Hepatic stellate cell (primary cell): Measurements from ENCODE around the gene SLC4A5.

Experiments
- DNase-seq: peaks from one replicate; pipeline ENCODE4 v3.0.0; 2011; ENCODE audit warnings: low spot score

Gene SLC4A5

DNA sequence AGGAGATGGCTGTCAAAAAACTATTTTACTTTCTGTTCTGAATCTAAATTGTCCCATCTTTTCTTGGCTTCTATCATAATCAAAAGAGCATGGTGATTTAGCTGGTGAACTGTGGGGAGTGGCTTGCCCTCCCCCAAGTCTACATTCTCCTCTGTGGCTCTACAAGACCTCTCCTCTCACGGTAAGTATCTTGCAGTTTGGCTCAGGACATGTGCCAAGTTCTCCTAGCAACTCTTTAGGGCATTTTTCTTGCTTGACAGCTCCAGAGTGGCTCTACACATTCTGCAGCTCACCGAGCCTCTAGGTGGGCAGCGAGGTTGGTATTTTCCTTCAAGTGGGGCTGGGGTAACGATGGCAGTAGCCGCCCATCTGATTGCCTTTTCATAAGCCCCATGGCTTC, 29.1 kb downstream of the SLC4A5 start:
- DNase-seq = no peak

GRCh38 chr2:74313497-74313896, 29.7 kb downstream of the SLC4A5 start:
- DNase-seq = no peak

- no peak for DNase-seq
Measured at GRCh38 chr2:74312913-74313312, 30.3 kb downstream of the SLC4A5 start.

GRCh38 chr2:74307720-74308119, 35.5 kb downstream of the SLC4A5 start:
- no peak for DNase-seq

GRCh38 chr2:74304332-74305148, 38.7 kb downstream of the SLC4A5 start:
- no peak for DNase-seq

DNA sequence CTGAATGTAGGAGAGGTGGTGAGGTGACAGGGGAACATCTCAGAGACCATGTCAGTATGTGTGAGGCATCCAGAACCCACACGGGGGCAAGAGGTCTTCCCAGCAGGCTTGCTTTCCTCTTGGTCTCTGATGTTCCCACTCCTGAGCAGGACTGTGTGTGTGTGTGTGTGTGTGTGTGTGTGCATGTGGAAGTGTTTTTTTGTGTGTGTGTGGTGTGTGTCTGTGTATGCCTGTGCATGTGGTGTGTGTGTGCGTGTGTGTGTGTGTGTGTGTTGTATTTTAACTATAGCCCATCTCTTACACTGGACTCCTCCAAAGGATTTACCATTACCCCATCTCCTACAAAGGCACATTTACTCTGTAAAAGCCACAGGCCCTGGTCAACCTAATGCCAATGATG, 40.4 kb downstream of the SLC4A5 start:
- DNase-seq = no peak

DNA sequence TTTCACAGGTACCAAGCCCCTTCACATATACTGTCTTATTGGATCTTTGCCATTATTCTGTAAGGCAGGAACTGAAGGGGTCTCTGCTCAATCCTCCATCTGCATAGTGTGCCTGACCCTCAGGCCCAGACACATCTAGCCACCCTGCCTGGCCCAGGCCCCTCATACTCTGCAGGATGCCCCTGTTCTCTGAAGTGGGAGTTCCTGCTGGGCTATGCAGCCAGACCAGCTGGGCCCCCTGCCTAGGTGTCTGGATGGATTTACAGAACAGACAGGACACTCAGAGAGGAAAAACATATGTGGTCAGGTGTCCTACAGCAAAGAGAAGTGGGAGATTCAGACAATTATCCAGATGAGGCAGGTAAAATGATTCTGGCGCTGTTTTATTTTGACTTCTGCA, 42.0 kb downstream of the SLC4A5 start:
- no peak for DNase-seq

- DNase-seq = no peak
Measured at GRCh38 chr2:74300506-74300905, 42.7 kb downstream of the SLC4A5 start.

- DNase-seq = no peak
Measured at GRCh38 chr2:74297950-74298349, 45.3 kb downstream of the SLC4A5 start.

- DNase-seq = no peak
Measured at GRCh38 chr2:74297391-74297790, 45.8 kb downstream of the SLC4A5 start.

DNA sequence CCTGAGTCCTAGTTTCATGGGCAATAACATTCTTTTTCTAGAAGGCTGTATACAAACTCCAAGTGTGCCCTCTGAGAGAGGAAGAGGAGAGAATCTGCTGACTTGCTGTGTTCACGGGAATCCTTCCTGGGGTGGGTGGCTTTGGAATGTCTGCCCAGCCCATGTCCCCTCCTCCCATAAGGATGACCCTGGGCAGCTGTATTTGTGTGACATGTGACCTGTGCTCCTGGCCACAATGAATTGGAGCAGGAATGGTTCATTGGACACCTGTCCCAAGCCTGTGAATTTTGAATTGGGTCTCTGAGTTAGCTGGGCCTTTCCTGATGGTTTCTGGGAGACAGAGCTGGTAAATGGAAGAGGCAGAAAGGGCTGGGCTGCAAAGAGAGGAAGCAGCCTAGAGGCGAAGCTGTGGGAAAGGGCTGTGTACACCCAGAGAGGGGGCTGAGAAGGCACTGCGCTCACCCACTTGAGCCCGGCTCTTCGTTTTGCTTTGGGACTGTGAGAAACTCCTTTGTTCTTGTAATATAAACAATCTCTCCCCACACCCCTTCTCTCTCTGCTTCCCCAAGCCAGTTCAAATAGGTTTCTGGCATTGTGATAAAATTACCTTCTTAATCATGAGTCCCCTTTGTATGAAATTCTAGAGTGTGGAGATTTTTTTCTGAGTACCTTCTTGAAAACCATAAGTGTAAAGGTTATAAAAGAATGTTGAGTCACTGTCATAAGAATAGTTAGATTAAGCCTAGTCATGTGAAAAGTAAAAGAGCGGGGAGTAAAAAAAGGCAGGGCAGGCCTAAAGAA, 49.8 kb downstream of the SLC4A5 start:
- DNase-seq = no peak

- no peak for DNase-seq
Measured at GRCh38 chr2:74292751-74293150, 50.5 kb downstream of the SLC4A5 start.

- no peak for DNase-seq
Measured at GRCh38 chr2:74291886-74292621, 51.2 kb downstream of the SLC4A5 start.

GRCh38 chr2:74291218-74291544, 52.0 kb downstream of the SLC4A5 start:
- DNase-seq = no peak

DNA sequence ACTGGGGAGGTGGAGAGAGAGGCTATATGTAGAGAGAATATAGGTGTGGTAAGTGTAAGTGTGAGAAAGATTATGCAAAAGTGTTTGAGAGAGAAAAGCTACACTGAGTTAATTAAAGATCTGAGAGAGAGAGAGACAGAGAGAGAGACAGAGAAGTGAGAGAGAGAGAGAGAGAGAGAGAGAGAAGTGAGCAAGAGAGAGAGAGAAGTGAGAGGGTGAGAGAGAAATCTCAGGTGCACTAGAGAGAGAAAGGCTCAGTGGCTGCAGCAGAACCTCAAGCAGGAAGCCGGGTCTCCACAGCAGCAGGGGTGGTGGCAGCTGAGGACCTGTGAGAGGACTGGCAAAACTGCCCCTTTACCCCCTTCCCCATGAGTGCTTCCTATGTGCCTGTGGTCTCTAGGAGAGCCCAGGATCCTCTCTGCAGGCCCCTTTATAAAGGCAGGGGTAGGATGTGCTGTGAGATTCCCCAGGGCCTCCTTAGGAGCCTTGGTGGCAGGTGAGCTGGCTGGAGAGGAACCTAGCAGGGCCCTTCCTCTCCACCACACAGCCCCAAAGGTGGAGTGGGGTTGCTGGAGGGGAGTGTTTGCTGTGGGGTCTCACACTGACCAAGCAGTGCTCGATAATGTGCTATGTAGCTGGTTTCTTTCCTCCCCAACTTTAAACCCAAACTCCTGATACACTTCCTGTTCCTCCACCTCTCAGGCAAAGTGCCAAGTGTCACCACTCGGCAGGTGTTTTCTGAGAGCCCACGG, 52.6 kb downstream of the SLC4A5 start:
- no peak for DNase-seq

DNA sequence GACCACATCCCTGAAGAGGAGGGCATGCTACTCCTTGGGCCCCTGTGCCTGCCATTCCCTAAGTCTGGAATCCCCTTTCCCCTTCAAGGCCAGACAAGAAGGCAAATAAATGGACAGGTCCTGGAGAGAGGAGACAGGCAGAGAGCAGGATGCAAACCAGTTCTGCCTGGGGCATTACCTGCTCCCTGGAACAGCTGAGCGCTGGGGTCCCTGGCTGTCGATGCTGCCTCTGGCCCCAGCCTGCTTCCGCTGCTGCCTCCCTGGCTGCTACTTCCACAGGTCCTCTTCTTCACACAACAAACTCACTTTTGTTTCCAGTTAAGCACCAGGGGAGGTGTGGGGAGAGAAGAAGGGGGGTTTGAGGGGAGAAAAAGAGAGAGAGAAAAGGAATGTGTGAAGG, 53.1 kb downstream of the SLC4A5 start:
- DNase-seq = no peak

DNA sequence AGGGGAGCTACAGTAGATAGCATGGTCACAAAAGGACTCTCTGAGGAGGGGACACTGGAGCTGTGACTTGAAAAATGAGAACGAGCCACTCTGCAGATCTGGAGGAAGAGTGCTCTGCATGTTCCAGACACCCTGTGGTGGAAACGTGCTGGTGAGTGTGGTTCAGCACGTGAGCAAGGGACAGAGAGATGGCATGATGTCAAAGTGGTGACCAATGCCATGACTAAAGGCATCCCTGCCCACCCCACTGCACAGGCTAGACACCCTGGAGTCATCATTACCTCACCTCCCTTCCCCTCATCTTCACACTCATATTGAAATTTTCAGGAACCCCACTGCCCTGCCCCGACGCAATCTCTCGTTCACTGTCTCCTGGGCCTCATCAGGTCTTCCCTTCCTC, 56.5 kb downstream of the SLC4A5 start:
- DNase-seq = no peak

- DNase-seq = no peak
Measured at GRCh38 chr2:74281141-74281975, 61.9 kb downstream of the SLC4A5 start.

- DNase-seq = no peak
Measured at GRCh38 chr2:74278694-74279093, 64.5 kb downstream of the SLC4A5 start.

GRCh38 chr2:74278176-74278575, 65.0 kb downstream of the SLC4A5 start:
- no peak for DNase-seq

DNA sequence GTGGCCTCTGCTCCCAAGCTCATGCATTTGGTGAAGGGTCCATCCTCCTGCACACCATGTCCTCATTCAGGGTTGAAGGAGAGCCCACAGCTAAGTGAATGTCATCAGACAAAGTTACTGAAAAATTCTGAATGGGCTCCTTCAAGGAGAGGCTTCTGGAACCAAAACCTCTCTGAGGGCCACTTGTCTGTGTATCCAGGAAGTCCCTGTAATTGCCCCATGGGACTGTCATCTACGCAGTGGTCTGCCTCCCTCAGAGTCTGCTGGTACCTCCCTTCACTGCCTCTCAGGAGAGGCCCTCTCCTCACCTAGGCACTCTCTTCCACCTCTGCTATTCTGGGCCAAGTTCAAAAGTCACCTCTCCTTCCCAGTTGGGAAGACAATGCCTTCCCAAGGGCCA, 68.0 kb downstream of the SLC4A5 start:
- DNase-seq = no peak
